Measurements from ENCODE around the gene ZNRF1. TPM values are rescaled to one million over a fixed set of nuclear protein-coding genes. Genes with fewer than 3 reads are reported as not detected.

The ZNRF1 gene
- total and polyA plus RNA-seq, 2 of the 4 experiments (the other 2 are of a cell fraction): 8.2 to 20.7 TPM

- Histone ChIP-seq H3K79me1 (ENCODE audit: low read depth in 1 of 2, low read length in 2 of 2) (peaks cover 16 to 55% of the 10 kb centered on the region in 2 experiments), H4K91ac (ENCODE audit: insufficient read depth, low read depth, low read length) (no peak overlapping the region), H3K36me3 (ENCODE audit: control insufficient read depth, insufficient read depth, low read length) (no peaks in the 10 kb centered on the region), H3K4me2 (ENCODE audit: low read depth, low read length) (no peak overlapping the region), H2AK5ac (ENCODE audit: low read depth, low read length) (no peak overlapping the region; the same call in 1 of the 2 replicates), H4K5ac (ENCODE audit: low read depth, low read length) (no peak overlapping the region), H3K9me3 (ENCODE audit: control insufficient read depth, insufficient read depth, low read length) (peaks cover 4% of the 10 kb centered on the region), H3K23ac (ENCODE audit: low read depth, low read length) (no peak overlapping the region), H3K4ac (ENCODE audit: low read depth, low read length) (no peak overlapping the region), H4K20me1 (ENCODE audit: insufficient read depth, low read length) (peaks cover 6% of the 10 kb centered on the region; the same call in 1 of the 2 replicates), H2BK20ac (ENCODE audit: low read depth, low read length) (no peak overlapping the region), H2BK5ac (ENCODE audit: low read depth, low read length, poor library complexity, severe bottlenecking) (peak overlapping the region; percentile 20), H3K27me3 (ENCODE audit: control insufficient read depth, insufficient read depth, low read length) (no peaks in the 10 kb centered on the region), H2AK9ac (replicated peaks; ENCODE audit: low read depth, low read length, poor library complexity) (no peak overlapping the region), H3K9me1 (ENCODE audit: insufficient read depth, low read length) (no peaks in the 10 kb centered on the region), H4K8ac (ENCODE audit: low read depth in 2 of 2, low read length in 2 of 2) (no peak overlapping the region), H2BK120ac (ENCODE audit: low read depth, low read length) (no peak overlapping the region), H2BK15ac (ENCODE audit: low read depth, low read length) (no peak overlapping the region), H3K27ac (ENCODE audit: insufficient read depth, low read length) (no peak overlapping the region), H3K14ac (replicated peaks; ENCODE audit: low read depth, low read length) (no peak overlapping the region), H3K18ac (ENCODE audit: low read depth, low read length) (no peak overlapping the region), H3K4me3 (ENCODE audit: insufficient read depth, low read depth, low read length) (no peak overlapping the region), H3K4me1 (ENCODE audit: control insufficient read depth, insufficient read depth, low read length) (peaks cover 9% of the 10 kb centered on the region), H2AFZ (replicated peaks; ENCODE audit: low read length, poor library complexity) (no peak overlapping the region), H3K56ac (ENCODE audit: extremely low read depth, insufficient read depth, low read length) (no peak overlapping the region), H3K9ac (ENCODE audit: low read depth, low read length) (no peak overlapping the region)
- TF ChIP-seq FOS (IDR thresholded peaks at IDR 0.05; ENCODE audit: low read depth, low read length) (no peak), MAFK (IDR thresholded peaks at IDR 0.05; ENCODE audit: low read depth, low read length) (no peak), MAZ (IDR thresholded peaks at IDR 0.05; ENCODE audit: borderline replicate concordance, low read depth, low read length) (no peak), CEBPB (IDR thresholded peaks at IDR 0.05; ENCODE audit: low read depth, low read length) (no peak), CTCF (conservative IDR thresholded peaks at IDR 0.05; ENCODE audit: low read depth, low read length) (no peak), MXI1 (IDR thresholded peaks at IDR 0.05; ENCODE audit: borderline replicate concordance, low read depth, low read length) (no peak), BHLHE40 (IDR thresholded peaks at IDR 0.05; ENCODE audit: low read depth, low read length) (no peak), RAD21 (IDR thresholded peaks at IDR 0.05; ENCODE audit: low read length) (no peak), CHD1 (IDR thresholded peaks at IDR 0.05; ENCODE audit: low read depth, low read length) (no peak), POLR2A (IDR thresholded peaks at IDR 0.05; ENCODE audit: low read depth, low read length) (no peak), USF2 (IDR thresholded peaks at IDR 0.05; ENCODE audit: low read depth, low read length) (no peak), SMC3 (IDR thresholded peaks at IDR 0.05; ENCODE audit: low read depth, low read length) (no peak), NFE2L2 (IDR thresholded peaks at IDR 0.05; ENCODE audit: low read depth, low read length) (no peak)
- in situ Hi-C loops (cut with MboI; ENCODE audit: low sequenced_read_pairs): no loop called here
- intact Hi-C loops (cut with micrococcal nuclease): no loop called here
- CTCF ChIA-PET: interaction anchor here (0.6 kb wide), 2 partner anchors 100 to 156 kb away, joined by 3 to 4 read pairs; no protein-coding TSS in a partner anchor
- 87% methylated on average over 4 of the region's 8 CpGs; no CpG with 5 or more reads in 1 of the 2 experiments for WGBS, 2 experiments (ENCODE audit: extremely low coverage in 2 of 2, insufficient read length in 1 of 2)
- DNase-seq (peak; percentile 55), ATAC-seq (ENCODE audit: low read depth) (peak; percentile 17; the same call in 1 of the 2 replicates)
- POLR2A ChIA-PET (ENCODE audit: unreplicated experiment): no interaction called here
- dilution Hi-C loops (cut with HindIII; ENCODE audit: low sequenced_read_pairs, unreplicated experiment): no loop called here
- BruUV-seq (replicated peaks): no TSS peak
Observed at GRCh38 chr16:75019007-75019406, 20.2 kb downstream of the ZNRF1 start.
